Measurements from ENCODE around the gene DTHD1.

The DTHD1 gene

GRCh38 chr4:36281384-36282106 is at the start of gene DTHD1:
TSS of gene DTHD1 (plus strand) at chr4:36281616. CDS start at chr4:36281759, 143 bp downstream.
- peak in 1 of 2 donors; percentile 15 for ATAC-seq

DNA sequence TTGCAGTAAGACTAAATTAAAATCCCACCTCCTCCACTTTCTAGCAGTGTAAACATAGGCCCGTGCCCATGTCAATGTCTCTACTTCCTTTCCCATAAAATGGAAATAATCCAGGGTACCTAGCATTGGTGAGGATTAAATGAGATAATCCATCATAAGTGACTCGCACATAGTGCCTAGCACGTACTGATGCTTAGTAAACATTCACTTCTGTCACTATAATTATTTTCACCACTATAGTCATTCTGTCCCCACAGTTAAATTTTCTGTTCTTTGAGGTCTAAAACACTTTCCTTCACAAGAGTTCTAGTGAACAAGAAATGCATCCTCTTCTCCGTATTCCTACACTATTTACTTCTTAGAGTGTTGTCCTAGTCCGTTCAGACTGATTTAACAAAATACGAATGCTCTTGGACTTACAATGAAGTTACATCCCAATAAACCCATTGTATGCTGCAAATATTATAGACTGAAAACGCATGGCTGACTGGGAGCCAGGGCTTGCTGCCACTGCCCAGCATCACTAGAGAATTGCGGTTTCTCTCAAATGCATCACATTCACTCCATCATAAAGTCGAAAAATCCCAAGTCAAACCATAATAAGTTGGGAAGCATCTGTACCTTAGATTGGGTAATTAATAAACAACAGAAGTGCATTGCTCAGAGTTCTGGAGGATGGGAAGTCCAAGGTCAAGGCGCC is 47.7 kb upstream of the DTHD1 start:
- ATAC-seq = peak; percentile 18 to 33

DNA sequence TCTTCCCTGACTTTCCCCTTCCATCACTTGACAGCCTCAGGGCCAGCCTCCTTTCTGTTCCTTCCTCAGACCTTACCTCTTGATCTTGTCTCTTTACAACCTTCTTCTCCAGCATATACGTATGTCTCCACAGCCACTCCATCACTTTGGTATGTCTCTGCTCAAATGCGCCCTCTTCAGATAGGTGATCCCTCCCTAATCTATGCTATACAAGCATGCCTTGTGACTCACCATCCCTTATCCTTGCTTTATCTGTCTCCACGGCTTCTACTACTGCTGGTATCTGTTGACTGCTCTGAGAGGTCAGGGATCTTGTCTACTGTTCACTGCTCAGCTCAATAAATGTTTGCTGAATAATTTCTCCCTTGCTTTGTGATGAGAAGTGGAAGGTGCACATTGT is 46.1 kb upstream of the DTHD1 start:
- ATAC-seq = peak in 1 of 2 donors; percentile 36

GRCh38 chr4:36236159-36236558 is 45.3 kb upstream of the DTHD1 start:
- ATAC-seq = no peak

DNA sequence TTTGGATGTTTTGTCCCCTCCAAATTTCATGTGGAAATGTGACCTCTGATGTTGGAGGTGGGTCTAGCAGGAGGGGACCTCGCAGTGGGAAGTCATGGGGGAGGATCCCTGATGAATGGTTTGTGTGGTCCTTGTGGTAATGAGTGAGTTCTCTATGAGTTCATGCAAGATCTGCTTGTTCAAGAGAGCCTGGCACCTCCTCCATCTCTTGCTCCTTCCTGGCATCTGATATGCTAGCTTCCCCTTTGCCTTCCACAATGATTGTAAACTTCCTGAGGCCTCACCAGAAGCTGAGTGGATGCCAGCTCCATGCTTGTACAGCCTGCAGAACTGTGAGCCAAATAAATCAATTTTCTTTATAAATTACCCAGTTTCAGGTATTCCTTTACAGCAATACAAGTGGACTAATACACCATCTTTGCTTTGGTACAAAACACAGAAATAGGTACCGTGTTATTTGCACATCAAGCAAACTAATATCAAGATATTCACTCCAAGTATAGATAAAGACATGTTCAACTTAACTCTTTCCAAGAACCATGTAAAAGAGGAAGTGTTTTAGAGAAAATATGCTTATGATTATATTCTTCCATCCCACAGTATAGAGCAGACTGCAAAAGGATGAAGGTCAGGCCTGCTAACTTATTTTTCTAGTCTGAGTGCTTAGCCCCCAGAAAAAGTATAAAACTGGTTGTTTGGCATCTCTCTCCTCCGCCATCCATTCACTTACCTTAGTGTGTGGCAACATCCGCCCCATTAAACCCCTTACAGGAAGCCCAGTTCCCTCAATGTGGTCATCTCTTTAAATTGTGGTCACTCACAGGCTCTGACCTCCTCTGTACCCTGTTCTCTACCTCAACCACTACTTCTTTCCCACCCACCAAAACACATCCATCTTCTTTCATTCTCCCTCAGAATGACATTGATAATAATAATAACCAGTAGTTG is 43.8 kb upstream of the DTHD1 start:
- no peak for ATAC-seq

GRCh38 chr4:36241771-36242170 is 39.6 kb upstream of the DTHD1 start:
- peak; percentile 28 to 30 for ATAC-seq

DNA sequence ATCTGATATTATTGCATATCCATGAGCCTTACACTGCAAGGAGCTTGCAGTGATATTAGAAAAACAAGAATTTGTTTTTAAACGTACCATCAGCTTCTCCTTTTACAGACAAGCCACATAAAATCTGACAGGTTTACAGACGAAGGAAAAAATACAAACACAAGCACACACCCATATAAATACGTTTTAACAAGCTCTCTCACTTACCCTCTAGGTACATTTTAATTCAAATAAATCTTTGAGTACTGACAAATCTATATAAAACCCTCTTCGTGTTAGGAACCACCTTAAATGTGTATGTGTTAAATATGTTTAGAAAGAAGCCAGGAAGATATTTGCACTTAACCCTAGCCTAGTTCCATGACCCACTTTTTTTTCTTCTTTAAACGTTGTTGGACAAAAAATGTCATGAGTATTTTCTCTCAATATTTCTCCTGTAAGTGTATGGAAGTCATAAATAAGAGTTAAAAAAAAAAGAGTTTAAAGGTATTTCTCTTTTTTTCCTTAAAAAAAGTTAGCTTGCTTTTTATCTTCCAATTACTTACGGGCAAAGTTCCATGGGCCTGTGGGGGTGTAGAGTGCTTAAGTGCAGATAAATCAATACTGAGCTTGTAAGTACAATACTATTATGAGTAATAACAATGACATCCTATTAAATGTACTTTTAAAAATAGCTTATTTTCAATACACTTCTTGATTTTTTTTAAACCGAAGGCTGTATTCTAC is 38.6 kb upstream of the DTHD1 start:
- ATAC-seq = no peak

DNA sequence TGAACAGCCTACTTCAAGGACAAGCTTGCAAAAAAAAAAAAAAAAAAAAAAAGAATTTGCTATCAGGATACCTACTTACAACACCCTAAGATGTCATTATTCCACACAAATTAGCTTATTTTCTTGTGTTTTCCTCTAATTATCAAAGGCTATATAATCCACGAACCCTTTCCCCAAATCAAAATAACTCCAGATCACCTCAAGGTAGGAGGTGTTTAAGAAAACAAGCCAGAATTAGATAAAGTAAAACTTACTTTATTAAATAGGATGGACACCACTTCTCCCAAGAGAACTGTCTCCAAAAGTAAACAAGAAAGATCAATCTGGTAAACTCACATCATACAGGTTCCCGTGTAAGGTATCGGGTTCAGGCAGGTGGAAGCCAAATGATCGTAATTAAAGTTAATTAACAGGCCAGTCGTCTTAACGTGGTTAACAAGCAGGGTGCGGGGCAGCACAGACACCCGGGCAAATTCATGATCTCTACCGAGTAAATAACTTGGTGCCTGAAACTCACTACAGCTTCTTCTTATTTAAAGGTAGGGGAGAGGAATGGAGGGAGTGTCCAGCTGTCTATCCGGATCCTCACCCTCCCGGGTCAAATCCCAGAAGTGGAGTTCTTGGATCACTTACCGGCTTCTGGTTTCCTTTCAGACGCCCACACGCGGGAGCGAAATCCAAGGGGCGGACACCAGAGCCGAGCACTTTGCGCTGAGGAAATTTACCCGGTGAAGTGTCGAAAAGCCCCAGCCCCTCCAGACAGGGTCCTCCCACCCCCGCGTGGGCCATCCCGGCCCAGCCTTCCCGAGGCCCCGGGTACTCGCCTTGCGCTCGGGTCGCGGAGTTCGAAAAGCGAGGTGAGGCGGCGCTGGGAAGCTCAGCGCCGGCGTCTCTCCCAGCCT is 37.8 kb upstream of the DTHD1 start:
- peak; percentile 8 to 22 for ATAC-seq

GRCh38 chr4:36244257-36245082 is 36.9 kb upstream of the DTHD1 start, which contains the start of gene ARAP2:
TSS of gene ARAP2 (minus strand) at chr4:36244514. CDS start at chr4:36229486, 15,028 bp downstream.
- peak; percentile 80 to 81 for ATAC-seq

DNA sequence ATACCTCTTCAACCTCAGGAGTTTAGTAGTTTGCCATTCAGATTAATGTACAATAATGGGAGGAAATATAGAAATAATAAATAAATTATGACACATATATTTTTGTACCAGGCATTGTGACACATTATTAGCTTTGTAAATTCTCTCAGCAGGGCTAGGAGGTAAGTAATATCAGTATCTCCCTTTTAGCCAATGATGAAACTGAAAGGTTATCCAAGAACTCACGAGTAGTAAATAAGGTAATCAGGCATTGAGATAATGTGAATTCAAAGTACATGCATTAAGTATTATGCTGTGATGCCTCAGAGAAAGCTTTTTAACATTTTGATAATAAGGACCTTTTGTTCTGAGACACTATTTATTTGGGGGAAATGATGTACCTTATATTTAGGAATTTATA is 31.8 kb upstream of the DTHD1 start:
- peak in 1 of 2 donors; percentile 24 for ATAC-seq

GRCh38 chr4:36251983-36252382 is 29.4 kb upstream of the DTHD1 start:
- no peak for ATAC-seq

DNA sequence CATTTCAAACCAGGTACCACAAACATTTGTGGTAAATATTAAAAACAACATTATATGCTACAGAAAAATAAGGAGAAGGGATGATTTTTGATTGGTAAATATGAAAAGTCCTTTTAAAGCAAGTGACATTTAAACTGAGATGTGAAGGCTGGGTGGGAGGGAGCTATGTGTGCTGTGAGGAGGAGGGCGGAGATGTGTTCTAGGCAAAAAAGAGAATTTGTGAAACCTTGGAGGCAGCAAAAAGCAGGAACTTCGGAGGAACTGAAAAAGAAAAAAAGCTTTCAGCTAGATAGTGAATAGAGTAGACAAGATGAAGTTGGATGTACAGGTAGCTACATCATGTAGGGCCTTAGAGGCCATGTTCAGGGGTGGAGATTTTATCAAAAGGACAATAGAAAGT is 27.0 kb upstream of the DTHD1 start:
- ATAC-seq = no peak

DNA sequence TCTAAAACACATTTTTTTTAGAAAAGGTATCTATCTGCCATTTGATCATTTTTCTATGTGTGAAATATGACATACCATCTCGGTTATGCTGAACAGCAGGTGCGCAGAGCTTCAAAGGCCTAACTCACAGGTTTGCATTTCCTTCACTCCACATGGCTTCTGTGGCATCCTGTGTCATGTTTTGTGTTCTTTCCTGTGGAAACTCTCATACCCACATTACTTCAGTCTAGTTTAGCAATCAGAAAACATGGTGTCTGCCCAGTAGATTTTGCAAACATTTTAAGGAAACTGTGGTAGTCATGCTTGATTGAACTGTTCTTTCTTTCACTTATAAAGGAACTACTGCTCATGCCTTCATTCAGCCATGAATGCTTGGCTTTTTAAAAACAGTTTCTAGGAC is 25.8 kb upstream of the DTHD1 start:
- ATAC-seq = peak; percentile 86 to 90

GRCh38 chr4:36256398-36256891 is 25.0 kb upstream of the DTHD1 start:
- ATAC-seq = no peak

DNA sequence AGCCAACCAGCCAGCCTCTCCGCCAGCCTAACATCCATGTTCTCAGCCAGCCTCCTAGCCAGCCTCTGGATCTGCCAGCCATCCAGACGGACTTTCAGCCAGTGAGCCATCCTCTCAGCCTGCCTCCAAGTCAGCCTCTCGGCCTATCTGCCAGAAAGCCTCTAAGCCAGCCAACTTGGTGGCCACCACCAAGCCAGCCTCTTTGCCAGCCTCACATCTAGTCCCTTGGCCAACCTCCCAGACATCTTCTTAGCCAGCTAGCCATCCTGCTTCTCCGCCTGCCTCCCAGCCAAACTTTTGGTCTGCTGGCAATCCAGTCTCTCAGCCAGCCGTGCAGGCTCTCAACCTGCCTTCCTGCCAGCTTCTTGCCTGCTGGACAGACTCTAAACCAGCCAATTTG is 20.7 kb upstream of the DTHD1 start:
- ATAC-seq = no peak

GRCh38 chr4:36264207-36264826 is 17.1 kb upstream of the DTHD1 start:
- ATAC-seq = no peak

GRCh38 chr4:36267486-36268268 is 13.7 kb upstream of the DTHD1 start:
- ATAC-seq = peak; percentile 46 to 65

DNA sequence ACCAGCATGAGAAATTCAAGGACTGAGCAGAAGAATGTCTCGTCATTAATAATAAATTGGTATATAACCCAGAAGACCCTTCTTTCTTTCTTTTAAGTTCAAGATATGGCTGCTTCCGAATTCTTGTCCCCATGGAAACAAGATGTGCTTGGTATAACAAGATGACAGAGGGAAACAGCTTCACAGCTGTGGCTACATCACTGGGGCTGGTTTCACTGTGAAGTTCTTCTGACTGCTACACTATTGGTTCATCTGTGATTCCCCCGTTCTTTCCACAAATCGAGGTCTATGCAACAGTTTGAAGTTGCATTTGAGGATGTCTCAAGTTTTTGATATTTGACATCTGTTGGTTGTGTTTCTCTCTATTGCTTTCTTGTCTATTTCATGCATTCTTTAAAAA is 12.3 kb upstream of the DTHD1 start:
- ATAC-seq = peak; percentile 63 to 72

Measured in activated CD4-positive, CD25-positive, alpha-beta regulatory T cell treated with anti-CD3 and anti-CD28 coated beads, Interleukin-2, amount 50 U/mL, for 24 hours (primary cell).